Subcutaneous adipose tissue (tissue), 4 donors: ENCODE data around the gene SPOCK2. TPM values are rescaled to one million over a fixed set of nuclear protein-coding genes. Genes with fewer than 3 reads are reported as not detected.

ENCODE experiments used
- total RNA-seq, 4 donors: library from RNA; depleted of rRNA; stranded (reverse); fragments of >200 nt; gene quantifications; one replicate each; pipeline ENCODE4 v1.1.0, GENCODE V29; 2016
- TF ChIP-seq, protein P1 (sequence below): fragments of 450-650 bp; IDR thresholded peaks from one replicate; pipeline ENCODE4 v1.5.1; 2016; ENCODE audit warnings: low read depth, mild to moderate bottlenecking, control low read depth, antibody characterized with exemption, moderate library complexity

The SPOCK2 gene
- total RNA-seq, 4 donors from 2014 or later: 2.6 to 6.0 (median 3.8) TPM

DNA sequence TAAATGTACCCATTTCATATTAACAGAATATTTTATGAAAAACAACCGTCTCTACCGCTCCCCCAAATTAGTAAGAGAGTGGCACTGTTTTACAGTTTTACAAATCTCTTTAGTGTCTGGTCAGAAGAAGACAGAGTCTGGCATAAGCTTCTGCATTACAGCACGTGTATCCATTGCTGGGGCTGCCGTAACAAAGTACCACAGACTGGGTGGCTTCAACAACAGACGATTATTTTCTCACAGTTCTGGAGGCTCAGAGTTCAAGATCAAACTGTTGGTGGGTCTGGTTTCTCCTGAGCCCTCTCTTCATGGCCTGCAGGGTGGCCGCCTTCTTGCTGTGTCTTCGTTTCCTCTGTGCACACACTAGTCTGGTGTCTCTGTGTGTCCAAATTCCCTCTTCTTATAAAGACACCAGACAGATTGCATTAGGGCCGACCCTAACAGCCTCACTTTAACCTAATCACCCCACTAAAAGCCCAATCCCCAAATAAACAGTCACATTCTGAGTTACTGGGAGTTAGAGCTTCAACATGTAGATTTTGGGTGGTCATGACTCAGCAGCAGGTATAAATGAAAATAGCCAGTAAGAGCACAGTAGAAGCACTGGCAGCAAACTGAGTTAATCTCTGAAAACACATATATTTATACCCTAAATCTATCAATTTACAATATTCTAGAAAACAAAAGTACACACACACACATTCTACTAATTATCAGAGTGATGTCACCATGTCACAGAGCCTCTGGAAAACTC, 4.0 kb upstream of the SPOCK2 start:
- TF ChIP-seq, protein P1, sequence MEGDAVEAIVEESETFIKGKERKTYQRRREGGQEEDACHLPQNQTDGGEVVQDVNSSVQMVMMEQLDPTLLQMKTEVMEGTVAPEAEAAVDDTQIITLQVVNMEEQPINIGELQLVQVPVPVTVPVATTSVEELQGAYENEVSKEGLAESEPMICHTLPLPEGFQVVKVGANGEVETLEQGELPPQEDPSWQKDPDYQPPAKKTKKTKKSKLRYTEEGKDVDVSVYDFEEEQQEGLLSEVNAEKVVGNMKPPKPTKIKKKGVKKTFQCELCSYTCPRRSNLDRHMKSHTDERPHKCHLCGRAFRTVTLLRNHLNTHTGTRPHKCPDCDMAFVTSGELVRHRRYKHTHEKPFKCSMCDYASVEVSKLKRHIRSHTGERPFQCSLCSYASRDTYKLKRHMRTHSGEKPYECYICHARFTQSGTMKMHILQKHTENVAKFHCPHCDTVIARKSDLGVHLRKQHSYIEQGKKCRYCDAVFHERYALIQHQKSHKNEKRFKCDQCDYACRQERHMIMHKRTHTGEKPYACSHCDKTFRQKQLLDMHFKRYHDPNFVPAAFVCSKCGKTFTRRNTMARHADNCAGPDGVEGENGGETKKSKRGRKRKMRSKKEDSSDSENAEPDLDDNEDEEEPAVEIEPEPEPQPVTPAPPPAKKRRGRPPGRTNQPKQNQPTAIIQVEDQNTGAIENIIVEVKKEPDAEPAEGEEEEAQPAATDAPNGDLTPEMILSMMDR: no peak

DNA sequence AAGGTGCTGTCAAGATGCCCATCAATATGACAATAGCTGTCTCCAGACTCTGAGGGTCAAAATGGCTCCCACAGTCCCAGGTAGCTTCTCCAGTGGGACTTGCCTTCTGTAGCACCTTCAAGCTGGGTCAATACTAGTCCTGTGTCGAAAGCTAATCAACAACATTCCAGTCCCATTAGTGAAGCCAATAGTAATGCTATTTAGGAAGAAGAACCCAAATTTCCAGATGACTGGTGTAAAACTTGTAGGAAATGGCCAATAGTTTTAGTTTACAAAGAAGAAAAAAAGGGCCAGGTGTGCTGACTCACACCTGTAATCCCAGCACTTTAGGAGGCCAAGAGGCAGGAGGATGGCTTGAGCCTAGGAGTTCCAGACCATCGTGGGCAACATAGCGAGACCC, 2.0 kb upstream of the SPOCK2 start:
- TF ChIP-seq, protein P1: no peak

DNA sequence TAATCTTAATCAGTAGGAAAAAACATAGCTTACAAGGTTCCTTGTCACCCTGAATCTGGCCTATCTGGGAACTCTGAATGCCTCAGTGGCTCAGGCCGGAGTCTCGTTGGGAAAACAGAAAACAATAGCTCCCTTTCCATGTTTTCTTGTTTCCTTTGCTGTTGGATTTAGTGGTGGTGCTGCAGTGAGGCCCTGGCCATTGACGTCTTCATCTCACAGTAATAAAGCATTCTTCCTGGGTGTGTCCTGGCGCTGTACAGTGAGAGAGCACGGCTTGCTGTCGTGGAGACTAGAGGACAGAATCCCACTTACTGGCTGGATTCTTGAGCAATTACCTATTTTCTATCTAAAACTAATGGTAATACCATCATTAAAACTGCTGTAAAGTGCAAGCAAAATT, 1.3 kb upstream of the SPOCK2 start:
- TF ChIP-seq, protein P1: no peak

DNA sequence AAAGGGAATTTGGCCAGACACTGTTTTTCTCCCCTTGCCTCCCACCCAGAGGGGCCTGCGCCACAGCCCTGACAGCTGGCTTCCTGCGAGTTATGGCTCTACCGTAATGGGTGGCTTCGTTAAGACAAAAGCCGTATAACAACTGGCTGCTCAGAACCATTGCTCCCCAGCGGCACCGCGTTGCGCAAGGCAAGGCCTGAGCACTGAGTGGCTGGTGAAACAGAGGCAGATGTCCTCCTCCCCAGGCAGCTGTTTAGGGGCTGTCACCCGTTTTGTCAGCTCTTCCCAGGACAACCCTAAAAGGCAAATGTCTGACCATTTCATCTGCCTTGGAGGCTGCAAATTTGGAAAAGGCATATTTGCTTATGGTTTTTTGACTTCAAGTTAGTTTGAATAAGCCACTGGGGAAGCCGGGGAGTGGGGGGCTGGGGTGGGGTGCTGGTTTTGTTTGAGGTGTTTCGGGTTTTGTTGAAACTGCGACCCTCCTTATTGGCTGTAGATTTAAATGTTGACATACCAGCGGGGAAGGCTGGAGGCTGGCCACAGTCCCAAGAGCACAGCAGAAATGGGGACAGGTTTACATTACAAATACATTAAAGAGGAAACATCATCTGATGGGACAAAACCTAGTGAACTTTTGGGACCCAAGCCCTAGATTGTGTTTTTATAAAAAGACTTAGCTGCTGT, 681 bp upstream of the SPOCK2 start:
- TF ChIP-seq, protein P1: no peak

DNA sequence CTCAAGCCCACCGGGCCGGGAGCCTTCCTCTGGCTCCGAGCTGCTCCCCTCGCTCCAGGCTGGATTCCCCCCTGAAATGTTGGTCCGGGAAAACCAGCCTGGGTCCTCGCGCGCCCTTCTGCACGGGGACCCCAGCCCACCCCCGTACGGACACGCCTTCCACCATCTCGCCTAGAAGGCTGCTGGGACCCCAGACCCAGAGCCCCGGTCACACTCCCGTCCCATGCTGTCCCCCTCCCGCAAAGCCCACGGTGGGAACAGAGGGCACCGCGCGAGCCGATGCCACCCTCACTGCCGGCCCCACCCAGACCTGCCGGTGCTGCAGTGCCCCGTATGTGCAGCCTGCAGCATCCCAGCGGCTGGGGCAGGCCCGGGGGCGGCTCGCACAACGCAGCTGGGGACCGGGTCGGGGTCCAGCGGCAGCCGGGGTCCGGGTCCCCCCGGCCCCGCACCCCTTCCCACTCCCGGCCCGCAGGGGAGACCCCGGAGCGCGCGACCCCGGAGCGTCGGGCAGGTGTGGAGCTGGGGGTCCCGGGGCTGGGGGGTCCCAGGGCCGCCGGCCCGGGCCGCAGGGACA, 871 bp downstream of the SPOCK2 start:
- TF ChIP-seq, protein P1: no peak

DNA sequence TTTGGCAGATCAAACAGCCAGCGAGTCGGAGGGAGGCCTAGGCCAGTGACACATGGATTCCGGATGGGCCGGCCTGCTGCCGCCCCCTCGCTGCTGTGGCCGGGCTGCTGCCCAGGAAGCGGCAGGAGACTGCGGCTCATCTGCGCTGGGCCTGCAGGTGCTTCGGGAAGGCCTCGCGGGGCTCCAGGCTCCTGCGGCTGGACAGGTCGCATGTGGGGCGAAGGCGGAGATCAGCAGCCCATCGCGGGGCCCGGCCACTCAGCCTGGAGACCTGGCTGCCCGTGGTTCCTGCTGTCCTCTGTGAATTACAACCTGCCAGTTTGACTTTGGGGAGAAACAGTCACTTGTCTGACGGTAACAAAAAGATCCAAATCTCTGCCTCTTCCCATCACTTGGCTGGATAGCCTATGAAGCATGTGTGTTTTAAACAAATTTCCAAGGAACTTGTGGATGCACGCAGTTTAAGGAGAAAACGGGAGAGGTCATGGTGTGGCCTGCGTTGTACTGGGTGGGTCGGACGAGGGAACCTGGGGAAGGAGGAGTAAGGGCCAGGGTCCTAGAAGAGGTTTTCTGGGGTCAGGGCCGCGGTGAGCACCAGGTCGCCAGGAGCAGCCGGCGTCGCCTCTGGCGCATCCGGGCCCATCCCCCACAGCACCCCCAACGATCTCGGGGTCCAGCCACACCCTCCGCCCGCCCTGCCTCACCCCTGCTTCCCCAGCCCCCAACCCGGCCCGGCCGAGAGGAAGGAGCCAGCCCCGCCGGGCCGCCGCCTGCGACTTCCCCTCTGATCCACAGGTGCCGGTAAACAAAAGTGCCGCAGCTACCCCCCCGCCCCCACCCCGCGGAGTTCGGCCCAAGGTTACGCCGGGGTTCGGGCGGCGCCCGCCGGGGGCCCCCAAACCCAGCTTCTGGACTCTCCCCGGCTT, 1.6 kb downstream of the SPOCK2 start:
- TF ChIP-seq, protein P1: no peak
